ENCODE measurements around the gene SNX27.

The SNX27 gene

GRCh38 chr1:151703813-151704212 is 92.0 kb downstream of the SNX27 start:
- no peak for DNase-seq (ENCODE audit: low read depth in 2 of 3, low spot score in 2 of 3)

DNA sequence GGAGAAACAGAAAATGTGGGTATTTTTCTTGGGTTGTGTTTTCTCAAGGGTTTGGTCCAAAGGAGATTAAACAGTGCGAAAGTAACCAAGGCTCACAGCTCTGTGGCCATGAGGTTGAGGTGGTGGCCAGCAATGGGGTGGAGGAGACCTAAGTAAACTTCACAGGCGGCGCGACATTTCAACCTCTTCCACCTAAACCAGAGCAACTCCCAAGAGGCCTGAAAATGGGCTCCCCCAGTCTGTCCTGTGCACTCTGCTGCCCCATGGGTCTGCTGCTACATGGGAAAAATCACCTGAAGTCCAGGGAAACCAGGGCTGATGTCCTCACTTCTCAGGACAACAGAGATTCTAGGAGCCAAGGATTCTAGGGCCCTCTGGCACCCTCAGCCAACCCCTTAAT is 92.4 kb downstream of the SNX27 start:
- no peak for DNase-seq (ENCODE audit: low read depth in 2 of 3, low spot score in 2 of 3)

- no peak for DNase-seq (ENCODE audit: low read depth in 2 of 3, low spot score in 2 of 3)
Measured at GRCh38 chr1:151705146-151705545, 93.3 kb downstream of the SNX27 start.

DNA sequence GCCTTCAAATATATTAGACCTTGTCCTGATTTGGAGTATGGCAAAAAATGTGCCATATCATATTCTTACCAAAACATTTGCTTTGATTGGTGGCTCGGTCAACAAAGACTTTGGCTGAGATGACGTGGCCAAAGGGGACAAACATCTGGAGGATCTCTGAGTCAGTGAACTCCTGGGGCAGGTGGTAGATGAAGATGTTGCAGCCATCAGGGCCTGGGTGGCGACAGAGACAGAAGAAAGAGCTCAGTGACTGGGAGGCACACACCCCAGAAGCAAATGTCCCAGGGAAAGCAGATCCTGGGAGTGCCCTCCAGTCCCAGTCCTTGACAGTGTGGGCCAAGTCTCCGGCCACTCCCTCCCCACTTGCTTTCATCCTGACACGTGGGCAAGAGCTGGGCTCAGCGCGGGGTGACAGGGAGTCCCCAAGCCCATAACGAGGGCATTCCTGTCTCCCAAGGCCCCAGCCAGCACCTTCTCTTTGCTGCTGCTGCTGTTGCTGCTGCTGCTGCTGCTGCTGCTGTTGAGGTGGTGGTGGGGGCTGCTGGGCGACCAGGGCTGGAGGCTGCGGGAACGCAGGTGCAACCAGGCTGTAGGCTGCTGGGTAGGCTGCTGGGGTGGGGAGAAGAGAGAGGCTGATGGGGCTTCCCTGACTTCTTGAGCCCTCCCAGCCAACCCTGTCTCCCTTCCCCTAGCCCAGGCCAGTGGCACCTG is 94.1 kb downstream of the SNX27 start:
- DNase-seq (ENCODE audit: low read depth in 2 of 3, low spot score in 2 of 3): no peak

DNA sequence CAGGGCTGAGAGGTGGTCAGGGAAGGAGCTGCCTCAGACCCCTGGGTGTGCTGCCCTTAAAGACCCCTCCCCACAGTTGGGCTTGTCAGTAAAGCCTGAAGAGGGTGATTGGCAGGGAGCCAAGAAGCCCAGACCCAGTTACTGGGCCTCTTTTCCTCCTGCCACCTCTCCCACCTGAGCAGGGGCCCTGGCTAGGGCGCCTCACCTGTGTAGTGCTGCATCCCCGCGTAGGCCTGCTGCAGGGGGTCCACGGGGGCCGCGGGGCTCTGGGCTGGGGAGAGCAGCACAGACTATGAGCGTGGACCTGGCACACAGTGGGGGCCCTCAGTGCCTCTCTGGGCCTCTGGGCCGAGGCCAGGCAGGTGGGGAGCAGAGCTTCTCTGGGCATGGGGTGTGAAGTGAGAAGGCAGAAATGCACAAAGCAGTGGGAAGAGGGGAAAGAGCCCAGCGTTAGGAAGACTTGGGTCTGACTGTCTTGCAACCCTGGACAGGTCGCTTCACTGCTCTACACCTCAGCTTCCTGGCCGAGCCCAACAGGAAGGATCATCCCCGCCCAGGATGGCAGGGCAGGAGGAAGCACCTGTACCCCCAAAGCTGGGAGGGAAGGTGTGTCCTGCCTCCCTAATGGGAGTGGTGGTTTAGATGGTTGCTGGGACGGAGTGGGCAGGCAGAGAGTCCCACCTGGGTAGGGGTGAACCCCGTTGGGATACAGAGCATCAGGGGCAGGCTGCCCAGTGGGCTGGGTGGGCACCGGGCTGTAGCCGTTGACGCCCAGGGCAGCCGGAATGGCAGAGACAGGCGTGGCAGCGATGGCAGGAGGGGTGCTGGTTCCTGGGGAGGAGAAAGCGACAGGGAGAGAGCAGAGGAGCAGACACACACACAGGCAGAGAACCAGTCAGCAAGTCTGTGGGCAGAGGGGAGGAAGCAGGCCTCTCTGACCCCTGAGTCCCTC is 94.9 kb downstream of the SNX27 start:
- no peak for DNase-seq (ENCODE audit: low read depth in 2 of 3, low spot score in 2 of 3)

DNA sequence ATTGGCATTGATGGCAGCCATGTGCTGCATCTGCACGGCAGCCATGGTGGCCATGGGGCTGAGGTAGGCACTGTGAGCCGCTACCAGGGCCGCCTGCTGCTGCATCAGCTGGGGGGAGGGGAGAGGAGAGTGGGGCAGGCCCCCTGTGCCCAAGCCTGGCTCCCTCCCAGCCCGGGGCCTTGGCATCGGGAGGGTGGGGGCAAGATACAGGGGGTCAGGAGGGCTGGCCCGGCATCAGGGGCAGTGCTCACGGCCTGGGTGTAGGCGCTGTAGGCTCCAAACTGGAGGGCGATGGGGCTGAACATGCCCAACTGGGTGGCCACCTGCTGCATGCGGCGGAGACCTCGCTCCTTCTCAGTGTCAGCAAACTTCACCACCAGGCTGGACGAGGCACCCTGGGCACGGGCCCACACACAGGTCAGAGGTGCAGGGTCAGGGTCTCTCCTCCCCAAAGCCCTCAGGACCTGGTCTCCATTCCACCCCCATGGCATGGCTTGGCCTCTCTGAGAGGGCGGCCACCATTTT is 95.8 kb downstream of the SNX27 start:
- no peak for DNase-seq (ENCODE audit: low read depth in 2 of 3, low spot score in 2 of 3)

GRCh38 chr1:151708891-151709290 is 97.0 kb downstream of the SNX27 start:
- no peak for DNase-seq (ENCODE audit: low read depth in 2 of 3, low spot score in 2 of 3)

DNA sequence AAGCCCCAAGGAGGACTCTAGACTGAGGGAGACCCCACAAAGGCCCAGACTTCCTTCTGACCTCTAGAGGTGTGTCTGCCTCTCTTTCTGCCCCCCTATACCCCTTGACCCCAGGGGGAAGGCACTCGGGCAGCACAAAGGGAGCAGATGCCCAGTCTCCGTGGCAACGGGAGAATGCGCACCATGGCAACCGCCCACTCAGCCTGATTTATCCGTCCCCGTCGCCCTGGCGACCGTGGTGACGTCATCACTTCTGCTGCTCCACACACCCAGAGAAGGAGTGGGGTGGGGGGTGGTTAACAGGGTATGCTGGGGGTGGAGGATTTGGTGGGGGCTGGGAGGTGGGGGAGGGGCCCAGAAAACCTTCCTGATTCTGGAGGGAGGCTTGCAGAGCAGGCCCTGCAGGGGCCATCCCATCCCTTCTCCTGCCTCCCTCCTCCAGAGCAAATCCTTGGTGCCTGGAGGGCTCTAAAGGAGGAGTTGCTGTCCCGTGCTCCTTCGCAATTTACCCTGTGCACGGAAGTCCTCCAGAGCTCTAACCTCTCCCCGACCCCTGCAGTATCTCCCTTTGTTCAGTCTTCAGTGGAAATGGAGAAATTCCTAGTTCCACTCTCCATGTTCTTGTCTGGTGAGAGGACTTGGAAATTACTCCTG is 98.5 kb downstream of the SNX27 start:
- peak in 1 of 3 experiments; percentile 22 for DNase-seq (ENCODE audit: low read depth in 2 of 3, low spot score in 2 of 3)

DNA sequence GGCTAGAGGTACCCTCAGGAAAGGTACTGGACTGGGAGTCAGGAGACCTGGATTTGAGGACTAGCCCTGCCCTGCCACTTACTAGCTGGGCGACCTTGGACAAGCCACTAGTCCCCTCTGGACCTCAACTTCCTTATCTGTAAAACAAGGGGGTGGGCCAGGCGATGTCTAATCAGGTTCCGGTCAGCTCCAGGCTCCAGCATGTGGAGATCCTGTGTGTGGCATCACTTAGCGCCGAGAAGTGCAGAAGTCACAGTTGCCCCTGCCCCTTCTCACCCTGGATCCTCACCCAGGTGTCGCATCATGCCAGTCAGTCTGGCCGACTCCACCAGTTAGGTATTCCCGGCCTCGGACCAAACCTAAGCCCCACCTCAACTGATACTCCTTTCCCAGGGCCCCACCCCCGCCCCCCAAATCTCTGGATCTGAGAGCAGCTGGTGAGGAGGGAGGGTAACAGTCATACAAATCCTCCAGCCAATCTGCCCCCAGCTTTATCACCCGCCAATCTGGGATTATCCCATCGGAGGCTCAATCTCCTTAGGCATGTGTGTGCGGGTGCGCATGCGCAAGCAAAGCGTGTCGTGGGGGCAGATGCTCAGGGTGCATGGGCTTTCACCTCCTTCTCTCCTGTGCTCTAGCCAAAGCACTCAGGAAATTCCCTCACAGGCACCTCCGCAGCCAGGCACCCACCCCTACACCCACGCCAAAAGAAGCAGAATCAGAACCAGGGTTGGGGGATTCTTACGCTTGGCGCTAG is 99.4 kb downstream of the SNX27 start:
- DNase-seq (ENCODE audit: low read depth in 2 of 3, low spot score in 2 of 3): no peak

DNA sequence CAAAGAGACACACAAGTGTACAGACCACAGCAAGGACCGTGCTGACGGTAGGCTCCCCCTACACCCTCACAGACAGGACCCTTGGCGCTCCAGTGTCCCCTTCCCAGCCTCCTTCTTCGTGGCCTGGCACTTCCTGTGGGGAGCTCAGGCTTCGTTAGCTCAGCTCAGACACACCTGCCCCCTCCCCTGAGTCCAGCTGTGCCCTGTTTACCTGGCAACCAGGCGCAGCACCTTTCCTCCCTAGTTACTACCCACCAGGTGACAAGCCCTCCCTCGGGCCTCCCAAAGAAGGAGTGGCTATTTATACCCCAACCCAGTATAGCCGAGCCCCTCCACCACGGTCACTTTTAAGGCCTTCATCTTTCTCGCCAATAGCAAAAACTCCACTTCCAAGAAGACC is 100.1 kb downstream of the SNX27 start:
- DNase-seq (ENCODE audit: low read depth in 2 of 3, low spot score in 2 of 3): no peak

- DNase-seq (ENCODE audit: low read depth in 2 of 3, low spot score in 2 of 3): no peak
Measured at GRCh38 chr1:151713044-151713443, 101.2 kb downstream of the SNX27 start.

- no peak for DNase-seq (ENCODE audit: low read depth in 2 of 3, low spot score in 2 of 3)
Measured at GRCh38 chr1:151713874-151714273, 102.0 kb downstream of the SNX27 start.

DNA sequence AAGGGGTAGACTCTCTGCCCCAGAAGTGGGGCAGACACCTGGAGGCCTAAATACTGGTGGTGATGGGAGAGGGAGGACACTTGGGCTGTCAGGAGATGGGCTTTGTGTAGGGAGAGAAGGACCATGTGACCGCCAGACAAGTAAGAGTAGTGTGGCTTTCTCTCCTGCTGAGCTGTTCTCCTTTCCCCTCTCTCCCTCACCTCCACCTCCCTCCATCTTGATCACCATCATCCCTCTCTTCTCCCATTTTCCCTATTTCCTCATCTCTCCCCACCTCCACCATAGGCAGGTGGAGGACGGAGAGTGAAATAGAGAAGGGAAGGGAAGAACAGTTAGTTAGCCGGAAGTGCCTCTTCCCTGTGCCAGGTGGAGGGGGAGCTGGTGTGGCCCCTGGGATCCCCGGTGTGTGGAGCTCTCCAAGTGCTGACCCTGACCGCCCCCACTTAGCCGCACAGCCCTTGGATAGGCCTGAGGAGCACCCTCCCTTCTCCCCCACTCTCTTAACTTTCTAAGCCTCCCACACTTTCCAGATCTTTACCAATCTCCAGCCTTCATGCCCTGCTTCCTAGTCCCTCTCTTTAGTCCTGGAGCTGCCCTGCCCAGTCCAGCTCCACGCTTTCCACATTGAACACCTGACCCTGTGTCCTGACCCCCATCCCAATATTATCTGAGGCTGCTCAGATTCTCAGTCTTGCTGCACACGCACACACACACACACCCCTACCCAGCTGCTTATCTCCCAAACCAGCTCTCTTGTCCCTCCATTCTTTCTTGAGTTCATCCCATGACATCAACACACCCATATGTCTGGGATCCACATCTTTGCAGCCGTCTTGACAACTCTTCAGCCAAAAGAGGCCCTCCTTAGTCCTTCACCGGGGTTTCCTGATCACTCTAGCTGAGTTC is 103.2 kb downstream of the SNX27 start:
- DNase-seq (ENCODE audit: low read depth in 2 of 3, low spot score in 2 of 3): no peak

DNA sequence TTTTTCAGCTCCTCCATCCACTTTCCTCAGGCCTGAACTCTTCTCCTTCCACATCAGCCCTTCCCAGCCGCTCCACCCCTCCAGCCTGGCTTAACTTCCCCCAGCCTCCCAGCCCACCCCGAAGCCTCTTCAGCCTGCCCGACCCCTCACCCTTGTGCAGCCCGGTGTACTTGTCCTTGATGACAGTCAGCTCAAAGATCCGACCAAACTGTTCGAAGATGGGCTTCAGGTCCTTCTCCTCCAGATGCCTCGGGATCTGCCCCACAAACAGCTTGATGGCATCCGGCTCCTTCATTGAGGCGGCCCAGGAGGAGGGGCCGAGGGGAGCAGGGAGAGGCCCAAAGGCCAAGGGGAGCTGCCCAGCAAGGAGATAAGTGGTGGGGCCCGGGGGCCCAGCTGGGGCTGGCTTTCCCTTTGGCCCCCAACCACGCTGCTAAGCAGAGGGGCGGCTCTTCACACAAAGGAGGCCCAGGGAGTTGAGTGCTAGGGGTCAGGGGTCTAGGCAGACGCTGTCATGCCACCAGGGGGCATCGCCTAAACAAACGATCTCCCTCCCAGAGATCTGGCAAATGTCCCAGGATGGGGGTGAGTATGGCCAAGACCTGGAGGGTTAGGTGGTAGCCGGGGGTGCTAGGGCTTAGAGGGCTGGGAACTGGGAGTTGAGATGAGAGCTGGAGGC is 104.0 kb downstream of the SNX27 start:
- no peak for DNase-seq (ENCODE audit: low read depth in 2 of 3, low spot score in 2 of 3)

GRCh38 chr1:151716405-151716762 is 104.5 kb downstream of the SNX27 start:
- no peak for DNase-seq (ENCODE audit: low read depth in 2 of 3, low spot score in 2 of 3)

GRCh38 chr1:151716771-151717631 is 105.2 kb downstream of the SNX27 start, which contains the start of gene CELF3:
CELF3 (minus strand) TSS chr1:151716803; CDS start chr1:151716020, 783 bp downstream.
- DNase-seq (ENCODE audit: low read depth in 2 of 3, low spot score in 2 of 3): no peak

GRCh38 chr1:151718011-151718431 is 106.2 kb downstream of the SNX27 start:
- no peak for DNase-seq (ENCODE audit: low read depth in 2 of 3, low spot score in 2 of 3)

- DNase-seq (ENCODE audit: low read depth in 2 of 3, low spot score in 2 of 3): no peak
Measured at GRCh38 chr1:151718666-151719065, 106.8 kb downstream of the SNX27 start.

Data from activated CD8-positive, alpha-beta memory T cell treated with anti-CD3 and anti-CD28 coated beads for 48 hours (primary cell).